ENCODE measurements around the gene HCFC1R1.

HCFC1R1 gene

DNA sequence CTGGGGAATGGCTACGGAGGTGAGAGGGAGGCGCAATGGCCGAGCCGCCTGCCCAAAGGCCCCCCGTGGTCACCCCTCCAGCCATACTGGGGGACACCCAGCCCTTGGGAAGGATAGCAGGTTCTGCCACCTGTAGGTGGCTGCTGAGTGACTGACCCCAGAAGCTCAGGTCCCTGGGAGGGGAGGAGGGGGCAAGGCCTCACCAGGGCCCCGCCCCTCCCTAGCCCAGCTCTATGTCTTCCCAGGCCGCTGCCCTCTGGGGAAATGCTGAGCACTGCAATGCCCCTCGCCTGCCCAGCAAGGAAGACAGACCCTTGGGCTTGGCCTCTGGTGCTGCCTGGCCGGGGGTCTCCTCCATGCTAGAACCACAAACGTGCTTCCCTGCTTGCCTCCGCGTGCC lies 22.4 kb downstream of the HCFC1R1 start:
- no peak for DNase-seq (ENCODE audit: low read depth in 2 of 2, low spot score in 1 of 2)

DNA sequence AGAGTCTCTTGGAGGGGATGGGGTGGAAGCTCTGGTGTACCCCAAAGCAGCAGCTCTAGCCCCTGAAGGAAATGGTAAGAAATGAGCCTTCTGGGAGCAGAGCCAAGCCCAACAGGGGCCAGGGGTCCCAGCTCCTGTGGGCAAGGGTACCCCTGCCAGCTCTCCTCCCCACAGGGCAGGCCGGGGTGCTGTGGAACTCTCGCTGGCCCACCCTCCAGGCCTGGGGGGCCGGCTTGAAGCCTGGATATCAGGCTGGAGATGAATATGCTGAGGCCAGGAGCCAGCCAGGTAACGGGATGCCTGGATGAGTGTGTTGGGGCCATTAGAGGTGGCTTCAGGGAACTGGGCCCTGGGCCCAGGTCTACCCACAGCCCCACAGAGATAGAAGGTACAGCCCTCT lies 23.2 kb downstream of the HCFC1R1 start:
- no peak for DNase-seq (ENCODE audit: low read depth in 2 of 2, low spot score in 1 of 2)

DNA sequence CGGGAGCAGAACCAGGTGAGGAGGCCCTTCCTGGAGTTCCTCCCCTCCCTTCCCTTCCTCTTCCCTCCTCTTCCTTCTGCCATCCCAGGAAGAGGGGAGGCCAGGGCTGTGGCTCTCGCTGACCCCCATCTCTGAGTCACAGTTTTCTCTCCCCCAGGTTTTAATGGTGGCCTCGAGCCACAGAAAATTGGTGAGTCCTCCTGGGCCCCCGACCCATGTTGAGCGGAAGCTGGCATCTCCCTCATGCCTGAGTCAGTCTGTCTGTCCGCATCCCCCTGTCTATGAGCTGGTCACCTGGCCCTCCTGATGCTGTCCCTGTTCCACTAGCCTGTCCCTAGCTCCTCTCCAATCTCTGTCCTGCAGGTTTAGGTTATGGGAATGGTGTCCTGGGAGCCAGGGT lies 23.8 kb downstream of the HCFC1R1 start:
- DNase-seq (ENCODE audit: low read depth in 2 of 2, low spot score in 1 of 2), result no peak

DNA sequence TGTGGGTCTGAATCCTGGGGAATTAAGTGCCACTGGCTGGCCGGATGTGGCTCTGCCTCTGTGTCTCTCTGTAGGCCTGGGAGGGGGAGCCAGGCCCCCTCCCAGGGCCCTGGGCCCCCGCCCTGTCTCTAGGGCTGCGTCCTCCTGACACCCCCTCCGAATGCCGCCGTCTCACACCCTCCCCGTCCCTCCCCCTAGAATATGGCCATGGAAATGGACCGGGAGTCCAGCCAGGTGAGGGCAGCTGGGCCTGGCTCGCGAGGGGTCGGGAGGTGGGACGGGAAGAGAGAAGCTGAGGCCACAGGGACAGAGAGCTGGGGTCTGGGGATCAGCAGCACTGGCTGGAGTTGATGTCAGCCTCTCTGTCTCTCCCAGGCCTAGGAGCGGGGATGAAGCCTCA lies 27.4 kb downstream of the HCFC1R1 start:
- no peak for DNase-seq (ENCODE audit: low read depth in 2 of 2, low spot score in 1 of 2)

DNA sequence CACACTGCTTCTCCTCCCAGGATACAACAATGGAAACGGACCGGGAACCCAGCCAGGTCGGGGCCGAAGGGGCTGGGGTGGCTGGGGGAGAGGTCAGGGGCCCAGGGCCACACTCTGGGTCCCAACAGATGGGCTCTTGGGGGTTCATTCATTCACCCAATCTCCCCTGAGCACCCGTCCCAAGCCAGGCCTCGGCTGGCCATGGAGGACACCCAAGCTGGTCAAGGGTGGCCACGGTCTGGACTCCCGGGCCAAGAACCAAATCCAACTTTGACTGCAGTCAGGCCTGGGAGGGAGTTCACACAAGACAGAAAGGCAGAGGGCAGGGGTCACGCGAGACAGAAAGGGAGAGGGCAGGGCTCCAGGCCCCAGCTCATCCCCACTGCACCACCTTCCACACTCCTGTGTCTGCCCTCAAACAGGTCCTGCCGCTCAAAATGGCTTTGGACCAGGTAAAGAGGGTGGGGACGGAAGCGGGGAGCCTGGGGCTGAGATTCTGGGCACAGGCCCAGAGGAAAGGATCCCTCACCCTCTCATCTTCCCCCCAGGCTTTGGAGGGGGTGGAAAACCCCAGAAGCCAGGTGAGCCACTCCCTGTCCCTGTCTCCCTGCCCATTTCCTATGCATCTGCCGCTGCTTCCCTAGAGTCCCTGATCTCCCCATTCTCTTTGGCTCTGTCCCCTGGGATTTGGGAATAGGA lies 31.2 kb downstream of the HCFC1R1 start:
- no peak for DNase-seq (ENCODE audit: low read depth in 2 of 2, low spot score in 1 of 2)

DNA sequence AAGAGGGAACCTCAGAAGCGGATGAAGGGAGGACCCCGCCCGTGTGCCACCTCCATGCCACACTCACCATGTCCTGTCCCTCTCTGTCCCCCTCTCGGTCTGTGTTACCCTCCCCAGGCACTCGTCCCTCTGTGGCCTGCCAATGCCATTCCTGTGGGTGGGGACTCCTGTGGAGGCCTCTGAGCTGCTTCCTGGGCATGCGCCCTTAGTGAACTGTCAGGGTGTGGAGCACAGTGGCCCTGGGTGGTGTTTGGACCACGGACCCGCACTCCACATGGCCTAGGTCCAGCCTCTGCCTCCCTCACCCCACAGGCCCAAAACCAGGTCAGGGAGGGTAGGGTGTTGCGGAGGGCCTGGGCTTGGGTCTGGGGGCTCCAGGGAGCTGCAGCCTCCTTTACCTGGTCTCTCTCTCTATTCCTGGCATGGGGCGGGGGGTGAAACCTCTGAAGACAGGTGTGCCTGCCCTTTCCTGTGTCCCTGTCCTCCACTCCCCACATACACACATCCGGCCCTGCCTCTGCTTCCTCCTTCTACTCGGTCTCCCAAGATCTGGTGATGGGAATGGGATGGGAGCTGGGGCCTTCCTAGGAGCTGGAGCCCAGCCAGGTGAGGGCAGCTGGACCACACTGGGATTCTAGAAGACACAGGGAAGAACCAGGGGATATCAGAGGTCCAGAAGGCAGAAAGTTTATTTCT lies 32.0 kb downstream of the HCFC1R1 start:
- DNase-seq (ENCODE audit: low read depth in 2 of 2, low spot score in 1 of 2), result no peak

DNA sequence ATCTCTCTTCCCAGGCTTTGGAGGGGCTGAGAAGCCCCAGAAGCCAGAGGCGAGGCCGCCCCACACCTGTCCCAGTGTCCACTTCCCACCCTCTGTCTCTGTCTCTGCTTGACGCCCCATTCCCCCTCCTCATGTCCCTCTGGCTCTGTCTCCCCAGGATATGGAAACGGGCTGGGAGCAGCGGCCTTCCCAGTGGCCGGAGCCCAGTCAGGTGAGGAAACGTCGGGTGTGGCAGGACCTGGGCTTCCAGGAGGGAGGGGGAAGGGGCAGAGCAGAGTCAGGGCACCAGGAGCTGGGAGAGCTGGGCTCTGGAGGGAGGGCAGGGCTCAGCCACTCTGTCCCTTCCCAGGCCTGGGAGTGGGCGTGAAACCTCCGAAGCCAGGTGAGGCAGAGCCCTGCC lies 32.9 kb downstream of the HCFC1R1 start:
- no peak for DNase-seq (ENCODE audit: low read depth in 2 of 2, low spot score in 1 of 2)

DNA sequence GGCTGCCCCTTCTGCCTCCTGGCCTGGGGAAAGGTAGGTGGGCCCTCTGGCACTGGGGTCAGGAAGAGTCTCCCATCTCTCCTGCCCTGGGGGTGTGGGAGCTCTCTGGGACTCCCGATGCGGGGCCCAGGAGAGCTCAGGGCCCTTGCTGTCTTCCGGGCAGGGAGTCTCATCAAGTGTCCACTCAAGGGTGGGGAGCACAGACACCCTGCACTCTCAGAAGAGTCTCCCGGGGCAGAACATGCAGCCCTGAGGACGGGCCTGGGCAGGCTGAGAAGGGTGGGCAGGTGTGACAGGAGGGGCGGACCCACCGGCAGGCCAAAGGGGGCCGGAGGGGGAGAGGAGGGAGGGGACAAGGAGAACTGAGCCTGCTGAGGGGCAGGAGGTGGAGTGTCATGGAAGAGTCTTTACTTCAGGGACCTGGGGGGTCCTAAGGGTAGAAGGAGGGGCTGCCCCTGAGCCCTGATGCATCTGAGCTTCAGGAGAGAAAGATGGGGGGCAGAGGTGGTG lies 35.1 kb downstream of the HCFC1R1 start:
- no peak for DNase-seq (ENCODE audit: low read depth in 2 of 2, low spot score in 1 of 2)

- DNase-seq (ENCODE audit: low read depth in 2 of 2, low spot score in 1 of 2), result no peak
Measured at GRCh38 chr16:2987833-2988232, 35.9 kb downstream of the HCFC1R1 start.

- DNase-seq (ENCODE audit: low read depth in 2 of 2, low spot score in 1 of 2), result no peak
Measured at GRCh38 chr16:2987286-2987685, 36.5 kb downstream of the HCFC1R1 start.

GRCh38 chr16:2986623-2987188 lies 37.0 kb downstream of the HCFC1R1 start:
- DNase-seq (ENCODE audit: low read depth in 2 of 2, low spot score in 1 of 2), result no peak

DNA sequence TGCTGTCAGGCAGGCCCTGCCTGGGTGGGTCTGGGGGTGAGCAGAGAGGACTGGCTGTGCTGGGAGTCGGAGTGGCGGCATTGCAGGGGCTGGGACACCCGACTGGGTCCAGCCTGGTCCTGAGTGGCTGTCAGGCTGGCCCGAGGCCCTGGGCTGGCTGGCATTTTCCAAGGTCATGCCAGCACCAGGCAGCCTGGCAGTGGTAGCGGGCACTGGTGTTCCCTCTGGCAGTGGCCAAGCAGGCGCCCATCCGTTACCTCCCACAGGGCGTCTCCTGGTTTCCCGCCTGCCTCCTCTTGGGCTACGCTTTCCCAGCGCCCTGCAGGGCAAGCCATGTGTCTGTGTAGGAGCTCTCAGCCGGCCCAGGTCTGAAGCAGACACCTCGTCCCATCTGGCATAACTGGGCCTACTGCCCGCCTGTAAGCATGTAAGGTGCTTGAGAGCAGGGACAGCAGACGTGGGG lies 37.8 kb downstream of the HCFC1R1 start:
- no peak for DNase-seq (ENCODE audit: low read depth in 2 of 2, low spot score in 1 of 2)

- no peak for DNase-seq (ENCODE audit: low read depth in 2 of 2, low spot score in 1 of 2)
Measured at GRCh38 chr16:2985462-2985861, 38.3 kb downstream of the HCFC1R1 start.

GRCh38 chr16:2983706-2984136 lies 40.0 kb downstream of the HCFC1R1 start:
- peak; percentile 46 to 52 for DNase-seq (ENCODE audit: low read depth in 2 of 2, low spot score in 1 of 2)

- DNase-seq (ENCODE audit: low read depth in 2 of 2, low spot score in 1 of 2), result no peak
Measured at GRCh38 chr16:2982402-2982801, 41.3 kb downstream of the HCFC1R1 start.

- no peak for DNase-seq (ENCODE audit: low read depth in 2 of 2, low spot score in 1 of 2)
Measured at GRCh38 chr16:2981899-2982250, 41.9 kb downstream of the HCFC1R1 start.

DNA sequence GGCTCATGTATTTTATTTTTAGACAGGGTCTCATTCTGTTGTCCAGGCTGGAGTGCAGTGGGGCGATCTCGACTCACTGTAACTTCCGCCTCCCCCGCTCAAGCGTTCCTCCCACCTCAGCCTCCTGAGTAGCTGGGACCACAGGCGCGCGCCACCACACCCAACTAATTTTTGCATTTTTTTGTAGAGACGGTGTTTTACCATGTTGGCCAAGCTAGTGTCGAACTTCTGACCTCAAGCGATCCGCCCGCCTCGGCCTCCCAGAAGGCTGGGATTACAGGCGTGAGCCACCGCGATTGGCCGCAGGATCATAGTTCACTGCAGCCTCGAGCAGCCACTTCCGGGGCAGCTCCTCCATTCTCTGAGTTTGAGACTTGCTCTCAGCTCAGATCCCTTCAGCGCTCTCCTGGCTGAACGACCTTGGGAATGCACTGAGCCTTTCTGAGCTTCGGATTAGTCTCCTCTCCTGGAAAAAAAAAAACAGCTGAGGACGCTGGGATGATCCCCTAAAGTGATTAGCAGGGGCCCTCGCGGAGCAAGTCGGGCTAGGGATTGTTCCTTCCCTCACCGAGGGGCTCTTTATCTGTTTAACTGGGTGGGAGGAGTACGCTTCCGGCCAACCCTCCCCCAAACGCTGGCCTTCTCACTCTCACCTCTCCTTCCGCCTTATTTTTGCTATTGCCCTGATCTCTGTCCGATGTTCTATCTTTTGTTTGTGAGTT lies 42.4 kb downstream of the HCFC1R1 start:
- DNase-seq (ENCODE audit: low read depth in 2 of 2, low spot score in 1 of 2), result no peak

DNA sequence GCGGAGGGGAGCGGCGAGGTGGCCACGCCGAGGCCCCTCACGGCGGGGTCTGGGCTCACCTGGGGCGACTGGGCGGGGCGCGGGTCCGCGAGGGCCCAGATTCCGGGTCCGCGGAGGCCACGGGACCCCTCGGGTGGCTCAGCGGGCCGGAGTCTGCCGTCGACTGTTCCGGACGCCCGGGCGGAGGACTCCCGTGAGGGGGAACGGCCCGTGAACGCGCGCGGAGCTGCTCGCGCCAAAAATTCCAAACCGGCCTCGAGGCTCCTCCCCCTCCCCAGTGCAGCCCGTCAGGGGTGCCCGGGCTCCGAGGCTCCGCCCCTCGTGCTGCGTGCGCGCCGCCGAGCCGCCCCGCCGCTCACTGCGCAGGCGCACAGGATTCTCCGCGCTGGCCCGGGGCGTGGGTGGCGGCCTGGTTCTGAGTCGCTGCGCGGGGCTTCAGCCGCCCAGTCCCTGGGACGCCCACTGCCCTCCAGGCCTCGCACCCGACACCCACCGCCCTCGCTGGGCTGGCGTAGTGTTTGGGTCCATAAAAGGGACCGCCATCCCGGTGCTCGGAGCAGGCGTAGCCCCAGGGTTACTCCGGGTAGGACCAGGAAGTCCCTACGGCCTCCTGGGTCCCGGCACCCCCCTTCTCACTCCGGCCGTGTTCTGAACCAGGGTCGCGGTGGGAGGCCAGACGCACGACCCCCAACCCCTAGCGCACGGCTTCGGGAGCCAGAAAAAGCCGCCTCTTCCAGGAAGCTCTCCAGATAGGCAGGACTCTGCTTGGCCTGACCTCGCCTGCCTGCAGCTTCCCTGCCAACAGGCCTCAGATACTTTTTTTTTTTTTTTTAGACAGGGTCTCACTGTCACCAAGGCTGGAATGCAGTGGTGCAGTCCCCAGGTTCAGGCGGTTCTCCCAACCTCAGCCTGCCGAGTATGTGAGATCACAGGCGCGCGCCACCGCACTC lies 43.2 kb downstream of the HCFC1R1 start, which contains the start of gene PKMYT1:
Gene PKMYT1, minus strand, starts transcription at position 220 of the 950 bp plus-strand sequence. CDS start 789 bp downstream, outside the sequence.
- peak; percentile 91 for DNase-seq (ENCODE audit: low read depth in 2 of 2, low spot score in 1 of 2)

DNA sequence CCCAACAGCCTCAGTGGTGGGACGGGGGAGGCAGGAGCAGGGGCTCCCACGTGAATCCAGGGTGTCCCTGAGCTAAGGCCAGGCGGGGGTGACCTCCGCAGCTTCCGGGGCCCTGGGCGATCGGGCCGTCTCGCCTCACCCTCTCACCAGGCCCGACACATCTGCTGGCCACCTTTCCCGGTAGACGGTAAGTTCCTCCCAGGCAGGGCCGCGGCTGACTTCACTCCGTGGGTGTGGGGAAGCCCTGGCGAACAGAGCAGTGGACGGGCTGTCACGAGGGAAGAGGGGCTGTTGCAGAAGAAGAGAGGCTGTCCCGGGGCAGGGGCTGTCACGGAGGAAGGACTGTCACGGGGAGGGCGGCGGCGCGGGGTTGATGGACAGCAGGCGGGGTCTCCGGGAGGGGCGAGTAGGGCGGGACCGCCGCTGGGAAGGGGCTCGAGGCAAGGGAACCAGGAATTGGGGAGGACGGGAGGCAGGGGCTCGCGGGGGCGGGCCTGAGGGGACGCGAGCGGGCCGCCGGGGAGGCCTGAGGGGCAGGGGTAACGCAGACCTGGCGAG lies 44.0 kb downstream of the HCFC1R1 start:
- no peak for DNase-seq (ENCODE audit: low read depth in 2 of 2, low spot score in 1 of 2)

- DNase-seq (ENCODE audit: low read depth in 2 of 2, low spot score in 1 of 2), result no peak
Measured at GRCh38 chr16:2977440-2977839, 46.3 kb downstream of the HCFC1R1 start.
